ENCODE data around the gene PCBP3.

DNA sequence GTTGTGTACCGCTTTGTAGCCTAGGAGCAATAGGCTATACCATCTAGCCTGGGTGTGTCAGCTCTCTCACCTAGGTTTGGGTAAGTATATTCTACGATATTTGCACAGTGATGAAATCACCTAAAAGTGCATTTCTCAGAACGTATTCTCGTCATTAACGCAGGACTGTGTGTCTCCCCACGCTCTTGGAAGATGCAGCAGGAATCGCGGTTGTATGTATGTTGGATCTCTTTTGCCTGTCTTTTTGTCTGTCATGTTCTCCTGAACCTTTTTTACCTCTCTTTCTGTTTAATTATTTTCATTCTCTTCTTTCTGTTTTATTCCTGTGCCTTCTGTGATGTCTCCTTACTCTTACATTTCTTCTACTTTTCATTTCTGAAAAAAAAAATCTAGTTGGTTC, 197.5 kb downstream of the PCBP3 start:
- TF ChIP-seq, protein P1, sequence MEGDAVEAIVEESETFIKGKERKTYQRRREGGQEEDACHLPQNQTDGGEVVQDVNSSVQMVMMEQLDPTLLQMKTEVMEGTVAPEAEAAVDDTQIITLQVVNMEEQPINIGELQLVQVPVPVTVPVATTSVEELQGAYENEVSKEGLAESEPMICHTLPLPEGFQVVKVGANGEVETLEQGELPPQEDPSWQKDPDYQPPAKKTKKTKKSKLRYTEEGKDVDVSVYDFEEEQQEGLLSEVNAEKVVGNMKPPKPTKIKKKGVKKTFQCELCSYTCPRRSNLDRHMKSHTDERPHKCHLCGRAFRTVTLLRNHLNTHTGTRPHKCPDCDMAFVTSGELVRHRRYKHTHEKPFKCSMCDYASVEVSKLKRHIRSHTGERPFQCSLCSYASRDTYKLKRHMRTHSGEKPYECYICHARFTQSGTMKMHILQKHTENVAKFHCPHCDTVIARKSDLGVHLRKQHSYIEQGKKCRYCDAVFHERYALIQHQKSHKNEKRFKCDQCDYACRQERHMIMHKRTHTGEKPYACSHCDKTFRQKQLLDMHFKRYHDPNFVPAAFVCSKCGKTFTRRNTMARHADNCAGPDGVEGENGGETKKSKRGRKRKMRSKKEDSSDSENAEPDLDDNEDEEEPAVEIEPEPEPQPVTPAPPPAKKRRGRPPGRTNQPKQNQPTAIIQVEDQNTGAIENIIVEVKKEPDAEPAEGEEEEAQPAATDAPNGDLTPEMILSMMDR (IDR thresholded peaks at IDR 0.05) = no peak
- TF ChIP-seq POLR2A (IDR thresholded peaks at IDR 0.05) = no peak
